ENCODE results near the gene CRTAC1.
"Not testable (repeated sequence)": the region's sequence is repeated elsewhere in the genome, so short reads cannot be mapped to it uniquely, and the experiment has no call there.

The CRTAC1 gene

GRCh38 chr10:97863808-97864207, 166.6 kb downstream of the CRTAC1 start:
- no peak for DNase-seq

GRCh38 chr10:97861924-97862323, 168.5 kb downstream of the CRTAC1 start:
- no peak for DNase-seq

- no peak for DNase-seq
These were observed 169.2 kb downstream of the CRTAC1 start for GRCh38 chr10:97861097-97861750.

- DNase-seq = no peak
These were observed 172.4 kb downstream of the CRTAC1 start for GRCh38 chr10:97858001-97858439.

GRCh38 chr10:97854743-97855142, 175.7 kb downstream of the CRTAC1 start:
- DNase-seq = no peak

GRCh38 chr10:97852840-97853405, 177.5 kb downstream of the CRTAC1 start:
- DNase-seq = no peak

- DNase-seq = no peak
These were observed 178.1 kb downstream of the CRTAC1 start for GRCh38 chr10:97852277-97852676.

- peak; percentile 72 for DNase-seq
These were observed 178.9 kb downstream of the CRTAC1 start for GRCh38 chr10:97851341-97852001.

- DNase-seq = no peak
These were observed 180.0 kb downstream of the CRTAC1 start for GRCh38 chr10:97850446-97850845.

GRCh38 chr10:97849687-97850402, 180.6 kb downstream of the CRTAC1 start, which contains the start of gene GOLGA7B:
GOLGA7B (plus strand) TSS chr10:97849843; CDS start chr10:97850304, 461 bp downstream.
- DNase-seq = peak; percentile 32

- no peak for DNase-seq
These were observed 181.2 kb downstream of the CRTAC1 start for GRCh38 chr10:97849103-97849686.

GRCh38 chr10:97844678-97845077, 185.7 kb downstream of the CRTAC1 start:
- no peak for DNase-seq

- not testable (repeated sequence) for DNase-seq
These were observed 186.4 kb downstream of the CRTAC1 start for GRCh38 chr10:97843972-97844371.

GRCh38 chr10:97843281-97843671, 187.1 kb downstream of the CRTAC1 start:
- DNase-seq = no peak

GRCh38 chr10:97842656-97843280, 187.7 kb downstream of the CRTAC1 start:
- DNase-seq = no peak

GRCh38 chr10:97842114-97842513, 188.3 kb downstream of the CRTAC1 start:
- not testable (repeated sequence) for DNase-seq

GRCh38 chr10:97841166-97841565, 189.3 kb downstream of the CRTAC1 start:
- DNase-seq = not testable (repeated sequence)

- no peak for DNase-seq
These were observed 192.3 kb downstream of the CRTAC1 start for GRCh38 chr10:97838091-97838490.

- no peak for DNase-seq
These were observed 194.0 kb downstream of the CRTAC1 start for GRCh38 chr10:97836446-97836845.

- DNase-seq = no peak
These were observed 199.2 kb downstream of the CRTAC1 start for GRCh38 chr10:97831259-97831658.

GRCh38 chr10:97830064-97830463, 200.4 kb downstream of the CRTAC1 start:
- no peak for DNase-seq

- DNase-seq = no peak
These were observed 201.7 kb downstream of the CRTAC1 start for GRCh38 chr10:97828721-97829120.

Data from midbrain (tissue), 1 donor.